ENCODE data around the gene LRRC57.

LRRC57 gene

GRCh38 chr15:42498212-42499068 lies 50.2 kb downstream of the LRRC57 start:
- Histone ChIP-seq H3K4me3 (ENCODE audit: low read length) (no peak overlapping the region), H3K4me1 (ENCODE audit: control insufficient read depth, insufficient read depth, low read length) (peaks cover 35% of the 10 kb centered on the region), H3K36me3 (ENCODE audit: control insufficient read depth, insufficient read depth, low read length) (no peaks in the 10 kb centered on the region), H3K9me3 (ENCODE audit: control insufficient read depth, low read length) (no peaks in the 10 kb centered on the region), H3K9ac (ENCODE audit: low read length) (no peak overlapping the region), H3K27me3 (ENCODE audit: control insufficient read depth, insufficient read depth, low read length) (no peaks in the 10 kb centered on the region)

- Histone ChIP-seq H3K36me3 (ENCODE audit: control insufficient read depth, insufficient read depth, low read length) (no peaks in the 10 kb centered on the region), H3K4me1 (ENCODE audit: control insufficient read depth, insufficient read depth, low read length) (peaks cover 42% of the 10 kb centered on the region), H3K9ac (ENCODE audit: low read length) (peak within 1 kb of the TSS; percentile 74), H3K9me3 (ENCODE audit: control insufficient read depth, low read length) (no peaks in the 10 kb centered on the region), H3K27me3 (ENCODE audit: control insufficient read depth, insufficient read depth, low read length) (no peaks in the 10 kb centered on the region), H3K4me3 (ENCODE audit: low read length) (peak within 1 kb of the TSS; percentile 68)
These were observed 53.0 kb downstream of the LRRC57 start, which contains the start of gene SNAP23 for GRCh38 chr15:42495361-42496212. Gene SNAP23 (plus strand): TSS chr15:42495634. CDS start chr15:42511847, 16,213 bp downstream.

GRCh38 chr15:42494998-42495360 lies 53.6 kb downstream of the LRRC57 start:
- peaks cover 38% of the 10 kb centered on the region for H3K4me1 ChIP-seq (ENCODE audit: control insufficient read depth, insufficient read depth, low read length)
- no peaks in the 10 kb centered on the region for H3K9me3 ChIP-seq (ENCODE audit: control insufficient read depth, low read length)
- H3K4me3 ChIP-seq (ENCODE audit: low read length), result peak overlapping the region; percentile 68
- no peaks in the 10 kb centered on the region for H3K27me3 ChIP-seq (ENCODE audit: control insufficient read depth, insufficient read depth, low read length)
- peak overlapping the region; percentile 74 for H3K9ac ChIP-seq (ENCODE audit: low read length)
- no peaks in the 10 kb centered on the region for H3K36me3 ChIP-seq (ENCODE audit: control insufficient read depth, insufficient read depth, low read length)

- no peak overlapping the region for H3K4me3 ChIP-seq (ENCODE audit: low read length)
- no peak overlapping the region for H3K9ac ChIP-seq (ENCODE audit: low read length)
These were observed 54.9 kb downstream of the LRRC57 start for GRCh38 chr15:42493679-42494078.

GRCh38 chr15:42491539-42492225 lies 56.9 kb downstream of the LRRC57 start:
- Histone ChIP-seq H3K9ac (ENCODE audit: low read length) (peak overlapping the region; percentile 95), H3K9me3 (ENCODE audit: control insufficient read depth, low read length) (no peaks in the 10 kb centered on the region), H3K36me3 (ENCODE audit: control insufficient read depth, insufficient read depth, low read length) (no peaks in the 10 kb centered on the region), H3K4me1 (ENCODE audit: control insufficient read depth, insufficient read depth, low read length) (peaks cover 23% of the 10 kb centered on the region), H3K27me3 (ENCODE audit: control insufficient read depth, insufficient read depth, low read length) (no peaks in the 10 kb centered on the region), H3K4me3 (ENCODE audit: low read length) (peak overlapping the region; percentile 94)

More at GRCh38 chr15:42493679-42494078, 54.9 kb downstream of the LRRC57 start:
- Histone ChIP-seq H3K4me1 (ENCODE audit: control insufficient read depth, insufficient read depth, low read length) (peaks cover 27% of the 10 kb centered on the region), H3K27me3 (ENCODE audit: control insufficient read depth, insufficient read depth, low read length) (no peaks in the 10 kb centered on the region), H3K9me3 (ENCODE audit: control insufficient read depth, low read length) (no peaks in the 10 kb centered on the region), H3K36me3 (ENCODE audit: control insufficient read depth, insufficient read depth, low read length) (no peaks in the 10 kb centered on the region)

GRCh38 chr15:42490671-42491538 lies 57.7 kb downstream of the LRRC57 start, which contains the start of gene ZNF106:
Gene ZNF106 (minus strand): TSS chr15:42491141. CDS start chr15:42472289, 18,852 bp downstream.
- Histone ChIP-seq H3K36me3 (ENCODE audit: control insufficient read depth, insufficient read depth, low read length) (no peaks in the 10 kb centered on the region), H3K9ac (ENCODE audit: low read length) (peak within 1 kb of the TSS; percentile 95), H3K9me3 (ENCODE audit: control insufficient read depth, low read length) (no peaks in the 10 kb centered on the region), H3K4me1 (ENCODE audit: control insufficient read depth, insufficient read depth, low read length) (peaks cover 18% of the 10 kb centered on the region), H3K4me3 (ENCODE audit: low read length) (peak within 1 kb of the TSS; percentile 94), H3K27me3 (ENCODE audit: control insufficient read depth, insufficient read depth, low read length) (no peaks in the 10 kb centered on the region)

- peak overlapping the region; percentile 95 for H3K9ac ChIP-seq (ENCODE audit: low read length)
- no peaks in the 10 kb centered on the region for H3K9me3 ChIP-seq (ENCODE audit: control insufficient read depth, low read length)
- no peaks in the 10 kb centered on the region for H3K27me3 ChIP-seq (ENCODE audit: control insufficient read depth, insufficient read depth, low read length)
- H3K36me3 ChIP-seq (ENCODE audit: control insufficient read depth, insufficient read depth, low read length), result no peaks in the 10 kb centered on the region
- peaks cover 18% of the 10 kb centered on the region for H3K4me1 ChIP-seq (ENCODE audit: control insufficient read depth, insufficient read depth, low read length)
- peak overlapping the region; percentile 94 for H3K4me3 ChIP-seq (ENCODE audit: low read length)
These were observed 58.3 kb downstream of the LRRC57 start for GRCh38 chr15:42490291-42490670.
